ENCODE data around the gene MYCBP2.
A peak's percentile ranks its signal among the peaks of the same experiment; 100 is the strongest.

Gene MYCBP2

GRCh38 chr13:77184455-77184854 lies 142.4 kb downstream of the MYCBP2 start:
- Histone ChIP-seq H3K4me1 (ENCODE audit: low read length) (peaks cover 20% of the 10 kb centered on the region), H3K27ac (ENCODE audit: low read length) (peak overlapping the region; percentile 39; the same call in 1 of the 2 replicates), H3K36me3 (replicated peaks; ENCODE audit: insufficient read depth, low read length) (peaks cover 5% of the 10 kb centered on the region; the same call in 1 of the 2 replicates), H3K9me3 (replicated peaks; ENCODE audit: insufficient read depth, low read length) (no peaks in the 10 kb centered on the region), H3K4me2 (ENCODE audit: low read depth, low read length) (no peak overlapping the region), H3K4me3 (ENCODE audit: low read length) (no peak overlapping the region), H4K20me1 (ENCODE audit: insufficient read depth, low read length) (no peaks in the 10 kb centered on the region), H2AFZ (ENCODE audit: low read length) (no peak overlapping the region), H3F3A (ENCODE audit: insufficient read depth, low read length) (peaks cover 12% of the 10 kb centered on the region), H3K9ac (ENCODE audit: low read length) (no peak overlapping the region), H3K9me2 (replicated peaks; ENCODE audit: insufficient read depth, low read length) (no peaks in the 10 kb centered on the region), H3K27me3 (replicated peaks; ENCODE audit: insufficient read depth, low read length) (no peaks in the 10 kb centered on the region), H3K79me2 (ENCODE audit: low read length) (no peaks in the 10 kb centered on the region)
- DNase-seq, result peak; percentile 61
- TF ChIP-seq EZH2 (optimal IDR thresholded peaks at IDR 0.05; ENCODE audit: low read depth, low read length) (no peak), EZH2phosphoT487 (IDR thresholded peaks at IDR 0.05; ENCODE audit: low read length) (no peak), CTCF (IDR thresholded peaks at IDR 0.05; ENCODE audit: low read length) (no peak)

DNA sequence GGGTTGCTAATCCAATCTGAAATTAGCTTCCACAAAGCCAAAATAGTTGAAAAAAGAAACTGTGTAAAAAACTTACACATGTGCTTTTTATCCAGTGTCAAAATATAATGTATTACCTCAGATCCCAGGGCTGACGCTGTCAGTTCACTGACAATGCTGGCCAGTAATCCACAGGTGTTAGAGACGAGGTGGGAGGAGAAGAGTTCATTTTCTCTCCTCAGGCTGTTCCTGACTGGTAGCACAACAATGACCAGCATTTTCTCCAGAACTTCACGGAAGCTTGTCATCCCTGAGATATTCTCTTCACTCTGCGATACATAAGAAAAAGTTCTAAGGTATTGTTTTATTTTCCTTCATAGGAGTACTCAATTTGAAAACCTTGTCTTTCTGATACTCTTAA lies 146.9 kb downstream of the MYCBP2 start:
- H3K36me3 ChIP-seq (replicated peaks; ENCODE audit: insufficient read depth, low read length), result no peaks in the 10 kb centered on the region; the same call in none of the 2 replicates
- peaks cover 11% of the 10 kb centered on the region for H3K4me1 ChIP-seq (ENCODE audit: low read length)
- no peaks in the 10 kb centered on the region for H3K9me2 ChIP-seq (replicated peaks; ENCODE audit: insufficient read depth, low read length)
- DNase-seq, result no peak
- no peak overlapping the region for H3K4me3 ChIP-seq (ENCODE audit: low read length)
- H4K20me1 ChIP-seq (ENCODE audit: insufficient read depth, low read length), result no peaks in the 10 kb centered on the region
- H3K9ac ChIP-seq (ENCODE audit: low read length), result no peak overlapping the region
- H3K9me3 ChIP-seq (replicated peaks; ENCODE audit: insufficient read depth, low read length), result no peaks in the 10 kb centered on the region
- no peaks in the 10 kb centered on the region for H3K27me3 ChIP-seq (replicated peaks; ENCODE audit: insufficient read depth, low read length)
- H3K79me2 ChIP-seq (ENCODE audit: low read length), result no peaks in the 10 kb centered on the region
- H3K4me2 ChIP-seq (ENCODE audit: low read depth, low read length), result no peak overlapping the region
- H3K27ac ChIP-seq (ENCODE audit: low read length), result no peak overlapping the region
- no peak for TF ChIP-seq CTCF (IDR thresholded peaks at IDR 0.05; ENCODE audit: low read length)
- no peak for TF ChIP-seq EZH2 (optimal IDR thresholded peaks at IDR 0.05; ENCODE audit: low read depth, low read length)
- no peak for TF ChIP-seq EZH2phosphoT487 (IDR thresholded peaks at IDR 0.05; ENCODE audit: low read length)
- H3F3A ChIP-seq (ENCODE audit: insufficient read depth, low read length), result peaks cover 6% of the 10 kb centered on the region; the same call in 1 of the 2 replicates
- H2AFZ ChIP-seq (ENCODE audit: low read length), result no peak overlapping the region

DNA sequence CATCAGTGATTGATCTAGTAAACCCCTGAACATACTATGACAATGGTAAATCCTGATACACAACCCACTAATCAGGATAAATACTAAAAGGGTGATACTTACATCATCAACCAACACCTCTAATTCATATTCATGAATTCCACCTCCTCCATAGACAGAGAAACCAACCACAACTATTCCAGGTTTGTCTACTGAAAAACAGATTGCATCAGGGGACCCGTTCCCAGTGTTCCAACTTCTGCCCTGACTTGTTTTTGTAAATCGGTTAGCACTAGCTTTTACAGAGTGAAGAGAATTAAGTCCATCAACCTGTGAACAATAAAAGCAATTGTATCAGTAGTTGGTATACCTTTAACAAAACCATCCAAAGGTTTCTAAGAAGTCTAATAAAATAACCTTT lies 149.2 kb downstream of the MYCBP2 start:
- no peak overlapping the region for H3K4me2 ChIP-seq (ENCODE audit: low read depth, low read length)
- H3K9ac ChIP-seq (ENCODE audit: low read length), result no peak overlapping the region

More for the DNA sequence above, 149.2 kb downstream of the MYCBP2 start:
- peaks cover 4% of the 10 kb centered on the region for H3K36me3 ChIP-seq (replicated peaks; ENCODE audit: insufficient read depth, low read length)
- H3K27ac ChIP-seq (ENCODE audit: low read length), result no peak overlapping the region
- H3K27me3 ChIP-seq (replicated peaks; ENCODE audit: insufficient read depth, low read length), result no peaks in the 10 kb centered on the region
- H3F3A ChIP-seq (ENCODE audit: insufficient read depth, low read length), result no peaks in the 10 kb centered on the region
- H3K4me3 ChIP-seq (ENCODE audit: low read length), result no peak overlapping the region
- no peaks in the 10 kb centered on the region for H3K9me2 ChIP-seq (replicated peaks; ENCODE audit: insufficient read depth, low read length)
- no peaks in the 10 kb centered on the region for H3K9me3 ChIP-seq (replicated peaks; ENCODE audit: insufficient read depth, low read length)
- no peak for TF ChIP-seq EZH2 (optimal IDR thresholded peaks at IDR 0.05; ENCODE audit: low read depth, low read length)
- no peak for TF ChIP-seq CTCF (IDR thresholded peaks at IDR 0.05; ENCODE audit: low read length)
- no peak for TF ChIP-seq EZH2phosphoT487 (IDR thresholded peaks at IDR 0.05; ENCODE audit: low read length)
- H2AFZ ChIP-seq (ENCODE audit: low read length), result no peak overlapping the region
- DNase-seq, result no peak
- no peaks in the 10 kb centered on the region for H3K4me1 ChIP-seq (ENCODE audit: low read length)
- no peaks in the 10 kb centered on the region for H3K79me2 ChIP-seq (ENCODE audit: low read length)
- H4K20me1 ChIP-seq (ENCODE audit: insufficient read depth, low read length), result no peaks in the 10 kb centered on the region

All from MM.1S (cell line).